HepG2 (cell line): ENCODE results near the gene LSM2. TPM values are rescaled to one million over a fixed set of nuclear protein-coding genes. Genes with fewer than 3 reads are reported as not detected.

Experiments used
- CSRNP1 ChIP-seq: sonication (generic); formaldehyde crosslinking; IDR thresholded peaks from 2 replicates; pipeline ENCODE4 v1.8.1; 2023; ENCODE audit warnings: mild to moderate bottlenecking, missing genetic modification reagents
- GATAD2A ChIP-seq: IDR thresholded peaks from 2 replicates; pipeline ENCODE4 v1.6.1; 2016
- GTF2F1 ChIP-seq: fragments of 150-350 bp; IDR thresholded peaks from 2 replicates; pipeline ENCODE4 v1.6.1; 2014; ENCODE audit warnings: low read length
- GTF3A ChIP-seq: sonication (generic); formaldehyde crosslinking; conservative IDR thresholded peaks from 2 replicates; pipeline ENCODE4 v1.4.0; 2020; ENCODE audit warnings: mild to moderate bottlenecking, missing genetic modification reagents
- IRF2 ChIP-seq: IDR thresholded peaks from 2 replicates; pipeline ENCODE4 v1.6.1; 2018; ENCODE audit warnings: missing genetic modification reagents, missing compliant biosample characterization
- KDM4B ChIP-seq: sonication (generic); formaldehyde crosslinking; IDR thresholded peaks from 2 replicates; pipeline ENCODE4 v1.4.0; 2020; ENCODE audit warnings: missing genetic modification reagents
- MIER2 ChIP-seq: IDR thresholded peaks from 2 replicates; pipeline ENCODE4 v1.6.1; 2016; ENCODE audit warnings: missing biosample characterization, missing genetic modification reagents
- MTF1 ChIP-seq: sonication (generic); formaldehyde crosslinking; IDR thresholded peaks from 2 replicates; pipeline ENCODE4 v1.5.0; 2020; ENCODE audit warnings: missing genetic modification reagents
- PRDM10 ChIP-seq: sonication (generic); formaldehyde crosslinking; IDR thresholded peaks from 2 replicates; pipeline ENCODE4 v1.4.0; 2020; ENCODE audit warnings: low read depth, missing genetic modification reagents
- SNAI1 ChIP-seq: sonication (generic); formaldehyde crosslinking; IDR thresholded peaks from 2 replicates; pipeline ENCODE4 v1.5.0; 2020; ENCODE audit warnings: mild to moderate bottlenecking, missing genetic modification reagents, borderline replicate concordance
- SNRNP70 ChIP-seq: fragments of 200-400 bp; formaldehyde crosslinking; IDR thresholded peaks from 2 replicates; pipeline ENCODE4 v1.6.1; 2017; ENCODE audit warnings: mild to moderate bottlenecking, low read depth, low read length, moderate library complexity
- TCF7 ChIP-seq: sonication (generic); IDR thresholded peaks from 2 replicates; pipeline ENCODE4 v1.6.1; 2016; ENCODE audit warnings: antibody characterized with exemption, low read depth
- TERF1 ChIP-seq: sonication (generic); formaldehyde crosslinking; IDR thresholded peaks from 2 replicates; pipeline ENCODE4 v1.8.0; 2022; ENCODE audit warnings: mild to moderate bottlenecking, missing genetic modification reagents, moderate library complexity
- ZFP41 ChIP-seq: sonication (generic); formaldehyde crosslinking; IDR thresholded peaks from 2 replicates; pipeline ENCODE4 v1.4.0; 2020; ENCODE audit warnings: mild to moderate bottlenecking, missing genetic modification reagents, borderline replicate concordance
- ZNF138 ChIP-seq: sonication (generic); formaldehyde crosslinking; IDR thresholded peaks from 2 replicates; pipeline ENCODE4 v1.5.0; 2020; ENCODE audit warnings: mild to moderate bottlenecking, low read depth, missing genetic modification reagents
- ZNF207 ChIP-seq: fragments of 450-650 bp; IDR thresholded peaks from 2 replicates; pipeline ENCODE4 v1.6.1; 2016; ENCODE audit warnings: antibody characterized with exemption, borderline replicate concordance
- ZNF432 ChIP-seq: sonication (generic); formaldehyde crosslinking; IDR thresholded peaks from 2 replicates; pipeline ENCODE4 v1.5.0; 2020; ENCODE audit warnings: missing genetic modification reagents, mild to moderate bottlenecking, borderline replicate concordance
- ZNF547 ChIP-seq: sonication (generic); formaldehyde crosslinking; IDR thresholded peaks from 2 replicates; pipeline ENCODE4 v1.5.1; 2020; ENCODE audit warnings: mild to moderate bottlenecking, missing genetic modification reagents
- ZNF710 ChIP-seq: sonication (generic); formaldehyde crosslinking; IDR thresholded peaks from 2 replicates; pipeline ENCODE4 v1.5.0; 2020; ENCODE audit warnings: mild to moderate bottlenecking, missing genetic modification reagents, borderline replicate concordance
- ZNF841 ChIP-seq: sonication (generic); formaldehyde crosslinking; IDR thresholded peaks from 2 replicates; pipeline ENCODE4 v1.8.1; 2023; ENCODE audit warnings: missing genetic modification reagents, borderline replicate concordance
- polyA plus RNA-seq, 8 experiments: library from polyadenylated mRNA; depleted of rRNA in 3 of 8; stranded (reverse) in 7 of 8; unstranded in 1 of 8; fragments of >200 nt; fragmentation: Illumina TruSeq in 4 of 8; extraction: Trizol in 4 of 8; gene quantifications; 2 replicates each; pipeline versions ENCODE4 v1.2.1 to v1.2.3, GENCODE V29; 2011 to 2016; ENCODE audit warnings: low read depth in 4 of 8, missing spikeins in 1 of 8, mixed read lengths in 1 of 8; ENCODE audit not compliant: insufficient read depth in 1 of 8
- total RNA-seq, 5 experiments: library from RNA; depleted of rRNA; stranded (reverse); fragments of >200 nt; fragmentation: Illumina TruSeq; extraction: Trizol; gene quantifications; 2 replicates each; pipeline ENCODE4 v1.2.3, GENCODE V29; 2016; ENCODE audit warnings: low read depth in 1 of 5

Gene LSM2
- total and polyA plus RNA-seq, 2 of the 13 experiments (the other 11 are each of a cell fraction or from before 2014, with no cell fraction given): 69.4 to 90.5 TPM

- TF ChIP-seq TERF1 (CRISPR knock-in tag) (no peak), ZNF207 (no peak), PRDM10 (CRISPR knock-in tag) (no peak), SNRNP70 (no peak), KDM4B (CRISPR knock-in tag) (0 out of 2 replicates have a peak, but pooled peaks have one; percentile 43), GTF3A (CRISPR knock-in tag) (peak; percentile 63; the same call in 1 of the 2 replicates), ZNF432 (CRISPR knock-in tag) (no peak), GATAD2A (CRISPR knock-in tag) (peak; percentile 34; the same call in 1 of the 2 replicates), CSRNP1 (peak; percentile 79), TCF7 (no peak), SNAI1 (0 out of 2 replicates have a peak, but pooled peaks have one; percentile 58), ZFP41 (CRISPR knock-in tag) (no peak), ZNF841 (CRISPR knock-in tag) (no peak), MIER2 (CRISPR knock-in tag) (no peak), GTF2F1 (peak; percentile 79; the same call in 1 of the 2 replicates), ZNF547 (peak; percentile 80; the same call in 1 of the 2 replicates), MTF1 (CRISPR knock-in tag) (no peak), IRF2 (CRISPR knock-in tag) (no peak; the same call in 1 of the 2 replicates), ZNF138 (CRISPR knock-in tag) (peak; percentile 88), ZNF710 (CRISPR knock-in tag) (peak; percentile 21; the same call in 1 of the 2 replicates)
Measured at GRCh38 chr6:31827286-31828079, 20.7 kb upstream of the LSM2 start, which contains the start of gene HSPA1B (continued).
